ENCODE measurements around the gene HMCN2.

Gene HMCN2

DNA sequence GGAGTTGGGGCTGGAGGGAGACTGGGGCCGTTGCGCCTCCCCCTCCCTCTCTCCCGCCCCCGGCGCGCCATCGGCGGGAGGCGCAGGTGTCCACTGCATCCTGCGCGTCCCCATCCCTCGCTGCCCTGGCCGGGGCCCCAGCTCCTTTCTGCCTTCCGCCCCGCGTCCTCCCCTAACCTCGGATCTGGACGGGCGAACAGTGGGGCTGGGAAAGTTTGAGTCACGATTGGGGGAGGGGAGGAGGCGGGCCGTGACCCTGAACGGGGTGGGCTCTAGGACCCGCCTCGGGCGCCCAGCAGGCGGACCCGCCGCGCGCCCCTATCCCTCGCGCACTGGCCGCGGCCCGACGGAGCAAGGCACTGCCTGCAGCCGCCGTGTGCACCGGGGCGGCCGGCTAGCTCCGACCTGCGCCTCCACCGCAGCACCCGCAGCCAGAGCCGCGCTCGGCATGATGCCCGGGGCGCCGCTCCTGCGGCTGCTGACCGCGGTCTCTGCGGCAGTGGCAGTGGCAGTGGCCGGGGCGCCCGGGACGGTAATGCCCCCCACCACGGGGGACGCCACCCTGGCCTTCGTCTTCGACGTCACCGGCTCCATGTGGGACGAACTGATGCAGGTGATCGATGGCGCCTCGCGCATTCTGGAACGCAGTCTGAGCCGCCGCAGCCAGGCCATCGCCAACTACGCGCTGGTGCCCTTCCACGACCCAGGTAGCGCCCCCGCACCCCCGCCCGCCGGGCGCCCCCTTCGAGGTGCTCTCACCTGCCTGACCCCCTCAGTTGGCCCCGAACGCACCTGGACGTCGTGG lies at the start of gene HMCN2:
Gene HMCN2, plus strand, starts transcription at position 330 of the 805 bp plus-strand sequence. Its CDS starts 119 bp downstream, at position 449.
- TF ChIP-seq CTCF (conservative IDR thresholded peaks at IDR 0.05) (no peak), ZFX (IDR thresholded peaks at IDR 0.05) (no peak)
- H3K27ac ChIP-seq = no peak within 1 kb of the TSS

DNA sequence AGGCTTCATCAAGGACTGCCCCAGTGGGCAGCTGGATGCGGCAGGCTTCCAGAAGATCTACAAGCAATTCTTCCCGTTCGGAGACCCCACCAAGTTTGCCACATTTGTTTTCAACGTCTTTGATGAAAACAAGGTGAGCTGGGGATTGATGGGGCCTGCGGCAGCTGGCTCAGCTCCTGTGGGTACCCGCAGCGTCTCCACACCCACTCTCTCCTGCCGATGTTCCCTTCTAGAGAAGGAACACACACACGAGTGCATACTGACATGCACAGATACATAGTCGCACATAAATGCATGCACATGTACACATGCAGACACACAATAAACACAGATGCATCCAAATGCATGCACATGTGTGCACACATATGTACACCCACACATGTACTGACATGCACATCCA lies 47.7 kb upstream of the HMCN2 start:
- no peak overlapping the region for H3K27ac ChIP-seq

GRCh38 chr9:130219661-130220096 lies 45.9 kb upstream of the HMCN2 start:
- no peak overlapping the region for H3K27ac ChIP-seq

More for the DNA sequence above, 47.7 kb upstream of the HMCN2 start:
- no peak for TF ChIP-seq ZFX (IDR thresholded peaks at IDR 0.05)
- no peak for TF ChIP-seq CTCF (conservative IDR thresholded peaks at IDR 0.05)

GRCh38 chr9:130220352-130220751 lies 45.2 kb upstream of the HMCN2 start:
- no peak overlapping the region for H3K27ac ChIP-seq
- TF ChIP-seq CTCF (conservative IDR thresholded peaks at IDR 0.05) = no peak
- no peak for TF ChIP-seq ZFX (IDR thresholded peaks at IDR 0.05)

More at GRCh38 chr9:130219661-130220096, 45.9 kb upstream of the HMCN2 start:
- no peak for TF ChIP-seq CTCF (conservative IDR thresholded peaks at IDR 0.05)
- no peak for TF ChIP-seq ZFX (IDR thresholded peaks at IDR 0.05)

- no peak overlapping the region for H3K27ac ChIP-seq
- TF ChIP-seq ZFX (IDR thresholded peaks at IDR 0.05) = no peak
- TF ChIP-seq CTCF (conservative IDR thresholded peaks at IDR 0.05) = no peak
Observed at GRCh38 chr9:130222833-130223232, 42.7 kb upstream of the HMCN2 start.

DNA sequence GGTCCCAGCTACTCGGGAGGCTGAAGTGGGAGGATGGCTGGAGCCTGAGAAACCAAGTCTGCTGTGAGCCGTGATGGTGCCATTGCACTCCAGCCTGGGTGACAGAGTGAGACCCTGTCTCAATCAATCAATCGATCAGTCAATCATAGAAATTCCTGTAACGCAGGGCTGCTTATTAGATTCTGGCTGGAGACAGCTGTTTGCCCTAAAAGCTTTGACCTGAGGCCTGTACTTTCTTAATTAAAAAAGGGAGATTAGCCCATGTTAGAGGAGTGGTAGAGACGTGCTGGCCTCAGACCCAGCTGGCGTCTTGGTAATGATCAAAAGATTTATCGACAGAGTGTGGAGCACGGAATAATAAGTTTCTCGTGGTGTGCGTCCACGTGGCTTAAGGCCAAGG lies 40.5 kb upstream of the HMCN2 start:
- TF ChIP-seq ZFX (IDR thresholded peaks at IDR 0.05) (no peak), CTCF (conservative IDR thresholded peaks at IDR 0.05) (no peak)
- H3K27ac ChIP-seq = no peak overlapping the region

DNA sequence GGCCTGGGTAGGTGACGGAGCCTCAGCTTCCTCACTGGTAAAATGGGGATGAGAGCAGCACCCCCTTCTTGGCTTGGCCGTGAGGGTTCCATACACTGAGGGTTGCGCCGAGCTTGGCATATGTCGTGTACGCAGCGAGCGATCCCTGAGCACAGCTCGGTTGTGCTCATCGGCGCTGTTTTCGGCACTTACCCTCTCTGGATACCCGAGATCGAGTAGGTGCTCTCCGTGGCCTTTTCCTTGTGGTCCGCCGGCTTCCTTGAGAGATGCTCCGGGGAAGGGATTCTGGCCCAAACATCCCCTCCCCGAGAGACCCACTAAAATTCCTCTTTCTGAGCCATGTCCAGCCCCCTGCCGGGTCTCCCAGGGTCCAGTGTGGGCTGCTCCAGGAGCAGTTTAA lies 40.0 kb upstream of the HMCN2 start:
- no peak overlapping the region for H3K27ac ChIP-seq
- TF ChIP-seq ZFX (IDR thresholded peaks at IDR 0.05) = no peak

DNA sequence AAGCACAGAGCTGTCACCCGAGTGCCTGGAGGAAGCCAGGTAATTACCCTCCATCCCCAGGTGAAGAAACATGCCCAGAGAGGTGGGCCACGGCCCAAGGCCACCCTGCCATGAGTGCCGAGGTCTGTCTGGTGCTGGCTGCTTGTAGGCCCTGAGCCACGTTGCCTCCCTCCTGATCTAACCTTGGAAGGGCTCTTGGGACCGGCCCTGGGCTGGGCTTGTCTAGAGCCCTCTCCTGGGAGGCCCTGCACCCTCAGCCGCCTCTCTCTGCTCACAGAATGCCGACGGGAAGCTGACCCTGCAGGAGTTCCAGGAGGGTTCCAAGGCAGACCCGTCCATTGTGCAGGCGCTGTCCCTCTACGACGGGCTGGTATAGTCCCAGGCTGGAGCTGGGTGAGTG lies 39.4 kb upstream of the HMCN2 start:
- TF ChIP-seq ZFX (IDR thresholded peaks at IDR 0.05) (no peak), CTCF (conservative IDR thresholded peaks at IDR 0.05) (no peak)
- no peak overlapping the region for H3K27ac ChIP-seq
